ENCODE data around the gene ARL15. TPM values are rescaled to one million over a fixed set of nuclear protein-coding genes. Genes with fewer than 3 reads are reported as not detected.

The ARL15 gene
- total and polyA plus RNA-seq, 2 donors (not counting 1 experiment from before 2014, with no cell fraction given) = 5.8 to 20.5 TPM

GRCh38 chr5:54284586-54284985 is 25.8 kb downstream of the ARL15 start:
- WGBS (ENCODE audit: insufficient coverage) = 90% methylated on average over 1 of the region's 2 CpGs
- intact Hi-C loops (cut with micrococcal nuclease) = no loop called here

DNA sequence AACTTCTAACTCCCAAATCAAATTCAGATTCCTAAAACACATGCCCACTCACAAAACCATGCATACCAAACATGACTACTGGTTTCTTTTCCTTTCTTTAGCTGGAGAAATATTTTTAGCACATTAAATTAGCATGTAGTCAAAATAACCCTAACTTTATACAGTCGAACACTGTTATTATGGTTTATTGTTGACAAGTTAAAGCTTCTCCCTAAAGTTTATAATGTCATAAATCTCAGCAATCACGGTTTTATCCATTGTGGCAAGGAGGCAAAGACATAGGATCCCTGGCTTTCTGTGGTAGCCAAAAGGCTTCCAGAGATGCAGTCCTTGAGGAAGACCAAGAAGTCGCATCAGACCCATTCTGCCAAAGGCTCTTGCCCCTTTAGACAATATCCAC is 27.5 kb downstream of the ARL15 start:
- Mint-ChIP-seq H3K4me3 (no peak overlapping the region), H3K4me1 (peaks cover 1% of the 10 kb centered on the region), H3K9me3 (ENCODE audit: insufficient read depth) (no peaks in the 10 kb centered on the region), H3K27ac (no peak overlapping the region), H3K27me3 (no peaks in the 10 kb centered on the region)
- Histone ChIP-seq H3K4me1 (ENCODE audit: control insufficient read depth in 2 of 2, insufficient read depth in 2 of 2, low read length in 2 of 2) (no peaks in the 10 kb centered on the region), H3K36me3 (replicated peaks in 1 of 2; ENCODE audit: control extremely low read depth in 1 of 2, control insufficient read depth in 1 of 2, extremely low read depth in 1 of 2, insufficient read depth in 2 of 2, low read length in 1 of 2) (peaks cover 5 to 8% of the 10 kb centered on the region in 2 experiments), H3K9ac (ENCODE audit: low read length) (no peak overlapping the region), H3K79me2 (ENCODE audit: control insufficient read depth, insufficient read depth, low read length) (peaks cover 22% of the 10 kb centered on the region), H4K20me1 (ENCODE audit: control insufficient read depth, insufficient read depth, low read length, poor library complexity, severe bottlenecking) (peaks cover 9% of the 10 kb centered on the region), H3K4me3 (ENCODE audit: control extremely low read depth in 1 of 5, extremely low read depth in 1 of 5, insufficient read depth in 1 of 5, low read depth in 2 of 5, low read length in 4 of 5) (no peak overlapping the region), H3K4me2 (replicated peaks; ENCODE audit: low read depth, low read length, poor library complexity, severe bottlenecking) (no peak overlapping the region), H3K9me3 (ENCODE audit: control extremely low read depth in 1 of 3, control insufficient read depth in 2 of 3, insufficient read depth in 1 of 3, low read length in 2 of 3) (peaks cover 0 to 9% (median 6%) of the 10 kb centered on the region in 3 donors), H3K27me3 (replicated peaks in 1 of 4; ENCODE audit: control extremely low read depth in 1 of 4, control insufficient read depth in 3 of 4, insufficient read depth in 4 of 4, low read length in 3 of 4) (no peaks in the 10 kb centered on the region), H3K27ac (ENCODE audit: low read length in 2 of 2) (no peak overlapping the region), H2AFZ (ENCODE audit: insufficient read depth, low read depth, low read length, poor library complexity, severe bottlenecking) (no peak overlapping the region)
- no CpG with 5 or more reads among the region's 3 CpGs for WGBS (ENCODE audit: insufficient coverage)
- TF ChIP-seq, protein P1, sequence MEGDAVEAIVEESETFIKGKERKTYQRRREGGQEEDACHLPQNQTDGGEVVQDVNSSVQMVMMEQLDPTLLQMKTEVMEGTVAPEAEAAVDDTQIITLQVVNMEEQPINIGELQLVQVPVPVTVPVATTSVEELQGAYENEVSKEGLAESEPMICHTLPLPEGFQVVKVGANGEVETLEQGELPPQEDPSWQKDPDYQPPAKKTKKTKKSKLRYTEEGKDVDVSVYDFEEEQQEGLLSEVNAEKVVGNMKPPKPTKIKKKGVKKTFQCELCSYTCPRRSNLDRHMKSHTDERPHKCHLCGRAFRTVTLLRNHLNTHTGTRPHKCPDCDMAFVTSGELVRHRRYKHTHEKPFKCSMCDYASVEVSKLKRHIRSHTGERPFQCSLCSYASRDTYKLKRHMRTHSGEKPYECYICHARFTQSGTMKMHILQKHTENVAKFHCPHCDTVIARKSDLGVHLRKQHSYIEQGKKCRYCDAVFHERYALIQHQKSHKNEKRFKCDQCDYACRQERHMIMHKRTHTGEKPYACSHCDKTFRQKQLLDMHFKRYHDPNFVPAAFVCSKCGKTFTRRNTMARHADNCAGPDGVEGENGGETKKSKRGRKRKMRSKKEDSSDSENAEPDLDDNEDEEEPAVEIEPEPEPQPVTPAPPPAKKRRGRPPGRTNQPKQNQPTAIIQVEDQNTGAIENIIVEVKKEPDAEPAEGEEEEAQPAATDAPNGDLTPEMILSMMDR (IDR thresholded peaks at IDR 0.05) = no peak
- TF ChIP-seq EZH2 (IDR thresholded peaks at IDR 0.05; ENCODE audit: borderline replicate concordance, insufficient read depth, low read depth, low read length, poor library complexity, severe bottlenecking) = no peak
- CTCF ChIA-PET = no interaction called here
- no peak for ATAC-seq (ENCODE audit: low read depth)
- DNase-seq = no peak
- POLR2A ChIA-PET = no interaction called here
- intact Hi-C loops (cut with micrococcal nuclease) = no loop called here

More at GRCh38 chr5:54284586-54284985, 25.8 kb downstream of the ARL15 start:
- Histone ChIP-seq H3K27me3 (replicated peaks in 1 of 4; ENCODE audit: control extremely low read depth in 1 of 4, control insufficient read depth in 3 of 4, insufficient read depth in 4 of 4, low read length in 3 of 4) (no peaks in the 10 kb centered on the region), H3K4me2 (replicated peaks; ENCODE audit: low read depth, low read length, poor library complexity, severe bottlenecking) (no peak overlapping the region), H3K4me1 (ENCODE audit: control insufficient read depth in 2 of 2, insufficient read depth in 2 of 2, low read length in 2 of 2) (no peaks in the 10 kb centered on the region), H3K9me3 (ENCODE audit: control extremely low read depth in 1 of 3, control insufficient read depth in 2 of 3, insufficient read depth in 1 of 3, low read length in 2 of 3) (peaks cover 2 to 9% (median 8%) of the 10 kb centered on the region in 3 donors), H3K36me3 (replicated peaks in 1 of 2; ENCODE audit: control extremely low read depth in 1 of 2, control insufficient read depth in 1 of 2, extremely low read depth in 1 of 2, insufficient read depth in 2 of 2, low read length in 1 of 2) (peaks cover 5 to 7% of the 10 kb centered on the region in 2 experiments), H3K4me3 (ENCODE audit: control extremely low read depth in 1 of 5, extremely low read depth in 1 of 5, insufficient read depth in 1 of 5, low read depth in 2 of 5, low read length in 4 of 5) (no peak overlapping the region), H3K27ac (ENCODE audit: low read length in 2 of 2) (no peak overlapping the region), H4K20me1 (ENCODE audit: control insufficient read depth, insufficient read depth, low read length, poor library complexity, severe bottlenecking) (peaks cover 19% of the 10 kb centered on the region), H3K79me2 (ENCODE audit: control insufficient read depth, insufficient read depth, low read length) (peaks cover 30% of the 10 kb centered on the region), H3K9ac (ENCODE audit: low read length) (no peak overlapping the region), H2AFZ (ENCODE audit: insufficient read depth, low read depth, low read length, poor library complexity, severe bottlenecking) (no peak overlapping the region)
- CTCF ChIA-PET = no interaction called here
- POLR2A ChIA-PET = no interaction called here
- ATAC-seq (ENCODE audit: low read depth) (no peak), DNase-seq (no peak)
- H3K27ac Mint-ChIP-seq = no peak overlapping the region
- peaks cover 2% of the 10 kb centered on the region for H3K9me3 Mint-ChIP-seq (ENCODE audit: insufficient read depth)
- no peak overlapping the region for H3K4me3 Mint-ChIP-seq
- no peaks in the 10 kb centered on the region for H3K27me3 Mint-ChIP-seq
- peaks cover 3% of the 10 kb centered on the region for H3K4me1 Mint-ChIP-seq
- no peak for TF ChIP-seq EZH2 (IDR thresholded peaks at IDR 0.05; ENCODE audit: borderline replicate concordance, insufficient read depth, low read depth, low read length, poor library complexity, severe bottlenecking)
- TF ChIP-seq, protein P1 (IDR thresholded peaks at IDR 0.05) = no peak

All from B cell (primary cell).